CD4-positive, alpha-beta memory T cell (primary cell): Measurements from ENCODE around the gene CAMTA1. TPM values are rescaled to one million over a fixed set of nuclear protein-coding genes. Genes with fewer than 3 reads are reported as not detected.

Source experiments
- CTCF ChIA-PET: fragments of 350-600 bp; sonication (Branson Sonifier 250); formaldehyde crosslinking; loops from one replicate; lab custom pipeline; 2021; ENCODE audit warnings: inconsistent platforms; ENCODE audit not compliant: partially characterized antibody; lab: Charles Lee
- POLR2A ChIA-PET: fragments of 350-600 bp; sonication (Branson Sonifier 250); formaldehyde crosslinking; loops from one replicate; lab custom pipeline; 2021; ENCODE audit not compliant: partially characterized antibody; lab: Charles Lee
- DNase-seq, 5 donors: peaks; one replicate each; pipeline versions ENCODE4 v3.0.0 to v3.0.0-alpha.2; 2020 to 2022; ENCODE audit warnings: mixed read lengths in 1 of 5
- H3K27ac ChIP-seq: one replicate; pipeline ENCODE4 v1.7.0; 2013; ENCODE audit warnings: low read depth, low read length
- H3K27me3 ChIP-seq: 2 replicates; pipeline ENCODE4 v1.7.0; 2013; ENCODE audit warnings: mild to moderate bottlenecking, low read length, moderate library complexity; ENCODE audit not compliant: insufficient read depth
- H3K36me3 ChIP-seq: 2 replicates; pipeline ENCODE4 v1.7.0; 2013; ENCODE audit warnings: mild to moderate bottlenecking, low read length, moderate library complexity; ENCODE audit not compliant: insufficient read depth
- H3K4me1 ChIP-seq: 2 replicates; pipeline ENCODE4 v1.7.0; 2013; ENCODE audit warnings: mild to moderate bottlenecking, low read length, moderate library complexity; ENCODE audit not compliant: insufficient read depth
- H3K4me3 ChIP-seq, 2 donors: one replicate each; pipeline ENCODE4 v1.7.0; 2013; ENCODE audit warnings: low read length in 2 of 2, mild to moderate bottlenecking in 1 of 2
- H3K9me3 ChIP-seq, 2 donors: one replicate each; pipeline ENCODE4 v1.7.0; 2013; ENCODE audit warnings: low read length in 2 of 2, control low read depth in 1 of 2; ENCODE audit not compliant: control insufficient read depth in 1 of 2
- H3K27ac Mint-ChIP-seq, 7 donors: one replicate each; pipeline ENCODE4 v1.8.0; 2020 to 2021; ENCODE audit warnings: mixed read lengths in 7 of 7, mild to moderate bottlenecking in 6 of 7, inconsistent platforms in 3 of 7, moderate library complexity in 3 of 7
- H3K27me3 Mint-ChIP-seq, 2 donors: one replicate each; pipeline ENCODE4 v1.8.0; 2020 to 2021; ENCODE audit warnings: mixed read lengths in 2 of 2
- H3K36me3 Mint-ChIP-seq, 2 donors: one replicate each; pipeline ENCODE4 v1.8.0; 2020 to 2021; ENCODE audit warnings: mixed read lengths in 2 of 2, inconsistent platforms in 1 of 2, mild to moderate bottlenecking in 1 of 2
- H3K4me1 Mint-ChIP-seq, 4 donors: one replicate each; pipeline ENCODE4 v1.8.0; 2020 to 2021; ENCODE audit warnings: mixed read lengths in 4 of 4, mild to moderate bottlenecking in 1 of 4
- H3K4me3 Mint-ChIP-seq, 8 donors: one replicate each; pipeline ENCODE4 v1.8.0; 2020 to 2021; ENCODE audit warnings: mixed read lengths in 8 of 8, mild to moderate bottlenecking in 7 of 8, moderate library complexity in 6 of 8, inconsistent platforms in 3 of 8
- H3K9me3 Mint-ChIP-seq, 8 donors: one replicate each; pipeline ENCODE4 v1.8.0; 2020 to 2021; ENCODE audit warnings: mixed read lengths in 8 of 8, mild to moderate bottlenecking in 5 of 8, inconsistent platforms in 3 of 8, moderate library complexity in 1 of 8
- intact Hi-C: fragments of 100-400 bp; cut with micrococcal nuclease; formaldehyde crosslinking; loops from one replicate; pipeline ENCODE4 v1.15.1; 2023
- polyA plus RNA-seq, 2 donors: library from polyadenylated mRNA; unstranded; fragments of 300-500 nt; fragmentation: Illumina TruSeq; gene quantifications; one replicate each; pipeline ENCODE4 v1.2.3, GENCODE V29; 2021
- total RNA-seq, 2 experiments: library from RNA; stranded (reverse); gene quantifications; one replicate each; pipeline ENCODE4 v1.2.3, GENCODE V29; 2021

Gene CAMTA1
- total and polyA plus RNA-seq, 4 experiments from 2014 or later = 39.1 to 118 (median 59.9) TPM

DNA sequence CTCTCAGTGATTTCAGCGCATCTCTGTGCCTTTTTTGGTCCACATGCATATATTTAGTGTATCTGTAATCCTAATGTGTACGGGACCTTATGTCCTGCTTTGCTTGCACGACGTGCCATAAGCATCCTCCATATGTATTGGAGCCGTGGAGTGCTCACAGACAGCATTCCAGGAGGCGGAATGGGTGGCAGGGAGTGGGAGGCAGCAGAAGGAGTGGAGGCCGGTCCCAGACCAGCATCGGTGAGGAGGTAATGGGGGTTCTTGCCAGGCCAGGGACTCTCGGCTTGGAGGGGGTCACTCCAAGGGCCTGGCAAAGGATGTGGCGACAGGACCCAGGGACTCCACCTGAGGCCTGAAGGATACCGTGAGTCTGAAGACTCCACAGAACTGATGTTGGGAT, 185.0 kb downstream of the CAMTA1 start:
- peaks cover 8% of the 10 kb centered on the region for H3K4me1 ChIP-seq
- H3K27me3 ChIP-seq = no peaks in the 10 kb centered on the region
- Mint-ChIP-seq H3K27ac (no peak overlapping the region), H3K27me3 (peaks cover 35 to 39% of the 10 kb centered on the region in 2 donors), H3K36me3 (no peaks in the 10 kb centered on the region), H3K9me3 (no peaks in the 10 kb centered on the region), H3K4me1 (peaks cover 13 to 15% (median 15%) of the 10 kb centered on the region in 4 donors), H3K4me3 (no peak overlapping the region)
- no peak overlapping the region for H3K27ac ChIP-seq
- H3K9me3 ChIP-seq = no peaks in the 10 kb centered on the region
- POLR2A ChIA-PET = no interaction called here
- H3K36me3 ChIP-seq = no peaks in the 10 kb centered on the region
- CTCF ChIA-PET = no interaction called here
- DNase-seq = no peak
- H3K4me3 ChIP-seq = no peak overlapping the region
- intact Hi-C loops = no loop called here

DNA sequence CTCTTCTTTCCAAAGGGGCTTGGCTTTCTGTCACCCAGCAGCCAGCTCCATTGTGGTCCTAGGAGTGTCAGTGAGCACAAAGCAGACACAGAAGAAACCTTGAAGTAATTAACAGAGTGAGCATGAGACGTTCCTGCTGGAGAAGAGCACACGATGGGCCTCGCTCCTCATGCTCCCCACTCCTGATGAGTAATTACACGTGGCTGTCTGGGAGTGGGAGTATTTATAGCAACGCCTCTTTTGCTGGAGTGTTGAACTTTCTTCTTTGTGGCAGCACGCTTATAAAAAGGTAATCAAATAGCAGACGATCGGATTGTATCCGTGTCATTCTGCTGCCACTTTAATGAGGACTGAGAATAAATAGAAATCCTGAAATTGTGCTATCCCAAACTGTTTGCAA, 185.8 kb downstream of the CAMTA1 start:
- peaks cover 0 to under 1% (median 0%) of the 10 kb centered on the region in 8 donors for H3K9me3 Mint-ChIP-seq
- Histone ChIP-seq H3K4me1 (peaks cover 8% of the 10 kb centered on the region), H3K27ac (no peak overlapping the region), H3K9me3 (no peaks in the 10 kb centered on the region), H3K4me3 (no peak overlapping the region), H3K36me3 (no peaks in the 10 kb centered on the region), H3K27me3 (no peaks in the 10 kb centered on the region)
- DNase-seq = no peak
- CTCF ChIA-PET = no interaction called here
- H3K4me1 Mint-ChIP-seq = peaks cover 13 to 15% (median 15%) of the 10 kb centered on the region in 4 donors
- POLR2A ChIA-PET = no interaction called here
- H3K27ac Mint-ChIP-seq = no peak overlapping the region
- peaks cover 35% of the 10 kb centered on the region in 2 donors for H3K27me3 Mint-ChIP-seq
- H3K36me3 Mint-ChIP-seq = no peaks in the 10 kb centered on the region
- intact Hi-C loops = no loop called here
- H3K4me3 Mint-ChIP-seq = no peak overlapping the region

DNA sequence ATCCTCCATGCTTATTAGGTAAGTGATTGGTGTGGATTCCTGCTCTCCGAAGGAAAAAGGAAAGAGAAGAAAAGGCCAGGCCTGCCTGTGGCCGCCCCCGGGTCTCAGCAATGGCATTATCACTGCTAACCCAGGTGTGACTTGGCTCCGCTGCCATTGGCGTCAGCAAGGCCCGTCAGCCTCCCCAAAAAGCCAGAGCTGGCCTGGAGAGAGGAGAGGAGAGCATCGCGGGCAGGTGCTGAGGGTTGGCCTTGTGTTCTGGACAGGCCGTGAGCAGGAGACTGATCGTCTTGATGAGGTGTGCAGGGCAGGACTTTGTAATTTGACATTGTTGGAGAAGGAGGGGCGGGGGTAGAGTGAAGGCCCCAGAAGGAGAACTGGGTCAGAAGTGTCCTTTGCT, 186.4 kb downstream of the CAMTA1 start:
- ChIA-PET POLR2A (no interaction called here), CTCF (no interaction called here)
- Histone ChIP-seq H3K4me1 (peaks cover 8% of the 10 kb centered on the region), H3K36me3 (no peaks in the 10 kb centered on the region), H3K27ac (no peak overlapping the region), H3K4me3 (no peak overlapping the region), H3K9me3 (no peaks in the 10 kb centered on the region), H3K27me3 (no peaks in the 10 kb centered on the region)
- intact Hi-C loops = no loop called here
- DNase-seq = no peak
- no peaks in the 10 kb centered on the region for H3K36me3 Mint-ChIP-seq
- H3K9me3 Mint-ChIP-seq = peaks cover 0 to 2% (median 0%) of the 10 kb centered on the region in 8 donors
- no peak overlapping the region for H3K4me3 Mint-ChIP-seq
- H3K27ac Mint-ChIP-seq = no peak overlapping the region
- H3K4me1 Mint-ChIP-seq = peaks cover 13 to 15% (median 15%) of the 10 kb centered on the region in 4 donors
- peaks cover 34 to 37% of the 10 kb centered on the region in 2 donors for H3K27me3 Mint-ChIP-seq

DNA sequence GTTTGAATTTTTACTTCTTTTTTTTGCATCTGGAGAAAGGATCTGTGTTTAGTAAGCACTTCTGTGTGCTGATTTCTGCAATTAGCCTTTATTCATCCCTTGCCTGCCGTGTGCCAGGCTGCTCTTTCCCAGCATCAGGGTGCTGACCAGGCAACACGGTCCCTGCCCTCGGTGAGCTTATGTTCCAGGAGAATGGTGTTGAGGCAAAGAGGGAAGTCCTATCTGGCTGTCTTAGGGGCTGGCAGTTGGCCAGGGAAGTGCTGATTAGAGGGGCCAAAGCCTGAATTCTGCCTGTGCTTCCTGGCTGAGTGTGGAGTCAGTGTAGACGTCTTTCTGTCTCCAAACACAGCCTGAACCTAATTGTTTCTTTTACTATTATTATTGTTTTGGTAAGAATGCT, 187.1 kb downstream of the CAMTA1 start:
- H3K27ac Mint-ChIP-seq = no peak overlapping the region
- no peak for DNase-seq
- peaks cover 13 to 15% (median 15%) of the 10 kb centered on the region in 4 donors for H3K4me1 Mint-ChIP-seq
- H3K27me3 Mint-ChIP-seq = peaks cover 29 to 36% of the 10 kb centered on the region in 2 donors
- peaks cover 0 to 2% (median 0%) of the 10 kb centered on the region in 8 donors for H3K9me3 Mint-ChIP-seq
- CTCF ChIA-PET = no interaction called here
- no peaks in the 10 kb centered on the region for H3K27me3 ChIP-seq
- intact Hi-C loops = no loop called here
- POLR2A ChIA-PET = no interaction called here
- no peaks in the 10 kb centered on the region for H3K36me3 ChIP-seq
- H3K4me1 ChIP-seq = peaks cover 8% of the 10 kb centered on the region
- no peaks in the 10 kb centered on the region for H3K36me3 Mint-ChIP-seq
- H3K4me3 Mint-ChIP-seq = no peak overlapping the region
- no peak overlapping the region for H3K27ac ChIP-seq
- no peaks in the 10 kb centered on the region for H3K9me3 ChIP-seq
- H3K4me3 ChIP-seq = no peak overlapping the region

DNA sequence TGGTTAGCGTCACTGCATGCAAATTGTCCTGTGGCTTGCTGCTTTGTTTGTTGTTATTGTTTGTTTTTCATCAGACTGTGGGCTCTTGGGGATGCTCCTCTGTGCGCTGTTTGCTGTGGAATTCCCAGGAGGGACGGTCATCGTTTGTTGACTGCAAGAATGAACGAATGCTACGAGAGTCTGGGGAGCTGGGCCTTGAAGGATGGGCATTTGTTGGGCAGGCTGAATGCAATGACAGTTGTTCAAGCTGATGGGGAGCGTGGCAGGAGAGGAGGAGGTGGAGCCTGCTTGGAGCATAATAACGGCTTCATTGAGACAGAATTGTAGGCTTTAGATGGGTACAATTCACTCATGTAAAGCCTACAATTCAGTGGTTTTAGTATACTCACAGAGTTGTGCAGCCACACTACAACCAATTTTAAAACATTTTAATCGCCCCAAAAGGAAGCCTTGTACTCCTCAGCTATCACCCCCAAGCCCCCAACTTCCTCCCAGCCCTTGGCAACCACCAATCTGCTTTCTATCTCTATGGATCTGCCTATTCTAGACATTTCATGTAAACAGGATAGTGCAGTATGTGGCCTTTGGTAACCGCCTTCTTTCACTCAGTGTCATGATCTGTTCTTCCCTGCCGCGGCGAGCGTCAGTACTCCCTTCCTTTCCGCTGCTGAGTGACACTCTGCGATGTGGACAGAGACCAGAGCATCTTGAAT, 190.2 kb downstream of the CAMTA1 start:
- CTCF ChIA-PET = no interaction called here
- no peak for DNase-seq
- intact Hi-C loops = no loop called here
- Histone ChIP-seq H3K4me3 (no peak overlapping the region), H3K4me1 (no peaks in the 10 kb centered on the region), H3K36me3 (no peaks in the 10 kb centered on the region), H3K27ac (no peak overlapping the region), H3K27me3 (no peaks in the 10 kb centered on the region), H3K9me3 (no peaks in the 10 kb centered on the region)
- Mint-ChIP-seq H3K27me3 (peaks cover 9 to 18% of the 10 kb centered on the region in 2 donors), H3K4me1 (no peaks in the 10 kb centered on the region), H3K4me3 (no peak overlapping the region), H3K27ac (no peak overlapping the region), H3K9me3 (peaks cover 0 to 5% (median 0%) of the 10 kb centered on the region in 8 donors), H3K36me3 (no peaks in the 10 kb centered on the region)
- POLR2A ChIA-PET = no interaction called here

DNA sequence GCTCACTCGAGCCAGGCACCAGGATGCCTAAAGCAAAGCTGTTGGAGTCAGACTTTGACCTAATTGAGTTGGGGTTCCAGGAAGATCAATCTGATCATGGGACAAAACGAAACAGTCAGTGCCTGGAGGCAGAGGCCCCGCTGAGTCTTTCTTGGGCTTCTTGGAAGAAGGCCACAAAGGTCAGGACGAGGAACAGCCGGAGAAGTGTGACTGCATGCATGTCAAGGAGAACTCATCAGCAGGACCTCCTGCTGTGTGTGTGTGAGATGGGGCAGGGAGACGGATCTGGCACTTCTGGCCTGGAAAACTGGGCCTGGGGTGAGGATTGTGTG, 190.8 kb downstream of the CAMTA1 start:
- no peaks in the 10 kb centered on the region for H3K4me1 Mint-ChIP-seq
- CTCF ChIA-PET = no interaction called here
- Histone ChIP-seq H3K4me3 (no peak overlapping the region), H3K27me3 (no peaks in the 10 kb centered on the region), H3K36me3 (no peaks in the 10 kb centered on the region), H3K27ac (no peak overlapping the region), H3K9me3 (no peaks in the 10 kb centered on the region), H3K4me1 (no peaks in the 10 kb centered on the region)
- POLR2A ChIA-PET = no interaction called here
- H3K27ac Mint-ChIP-seq = no peak overlapping the region
- no peak overlapping the region for H3K4me3 Mint-ChIP-seq
- DNase-seq = no peak
- intact Hi-C loops = no loop called here
- H3K36me3 Mint-ChIP-seq = no peaks in the 10 kb centered on the region
- peaks cover 9 to 18% of the 10 kb centered on the region in 2 donors for H3K27me3 Mint-ChIP-seq
- peaks cover 0 to 5% (median 0%) of the 10 kb centered on the region in 8 donors for H3K9me3 Mint-ChIP-seq

DNA sequence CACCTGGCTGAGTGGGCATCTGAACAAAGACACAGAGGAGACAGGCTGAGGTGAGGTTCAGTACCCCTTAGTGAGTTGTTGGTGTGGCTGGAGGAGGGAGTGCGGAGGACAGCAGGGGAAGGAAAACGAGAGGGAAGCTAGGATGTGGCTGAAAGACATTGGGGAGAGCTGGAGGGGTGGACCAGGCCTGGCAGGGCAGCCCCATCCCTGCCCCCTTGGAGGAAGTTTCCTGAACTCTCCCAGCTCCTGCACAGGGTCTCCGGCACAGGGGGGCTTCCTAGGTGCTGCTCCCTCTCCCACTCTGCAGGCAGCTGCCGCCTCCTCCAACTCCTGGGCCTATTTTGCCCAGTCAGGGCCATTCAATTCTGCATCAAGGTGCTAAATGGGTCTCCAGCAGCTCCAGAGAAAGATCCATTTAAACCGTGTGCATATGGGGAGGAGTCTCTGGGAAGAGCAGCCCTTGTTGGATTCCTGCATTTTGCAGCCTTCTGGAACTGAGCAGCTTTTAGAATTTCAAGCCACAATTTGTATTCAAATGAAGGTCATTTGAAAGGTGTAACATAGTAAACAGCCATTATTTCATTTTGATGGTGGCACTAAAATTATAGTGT, 193.9 kb downstream of the CAMTA1 start:
- no peak for DNase-seq
- intact Hi-C loops = no loop called here
- H3K4me3 ChIP-seq = no peak overlapping the region
- H3K36me3 ChIP-seq = no peaks in the 10 kb centered on the region
- no peaks in the 10 kb centered on the region for H3K36me3 Mint-ChIP-seq
- peaks cover 5 to 17% of the 10 kb centered on the region in 2 donors for H3K27me3 Mint-ChIP-seq
- no peaks in the 10 kb centered on the region for H3K9me3 ChIP-seq
- H3K27ac ChIP-seq = no peak overlapping the region
- ChIA-PET CTCF (no interaction called here), POLR2A (no interaction called here)
- peaks cover 0 to 5% (median 0%) of the 10 kb centered on the region in 8 donors for H3K9me3 Mint-ChIP-seq
- H3K4me3 Mint-ChIP-seq = no peak overlapping the region
- H3K4me1 ChIP-seq = no peaks in the 10 kb centered on the region
- H3K27ac Mint-ChIP-seq = no peak overlapping the region
- no peaks in the 10 kb centered on the region for H3K27me3 ChIP-seq
- H3K4me1 Mint-ChIP-seq = no peaks in the 10 kb centered on the region
